AG04450 (cell line): Measurements from ENCODE around the gene ERI2. TPM values are rescaled to one million over a fixed set of nuclear protein-coding genes. Genes with fewer than 3 reads are reported as not detected.
"Not testable (repeated sequence)": the region's sequence is repeated elsewhere in the genome, so short reads cannot be mapped to it uniquely, and the experiment has no call there.

Source experiments
- CTCF ChIA-PET: fragments of 300-600, 350-600 bp; formaldehyde crosslinking; extraction: SDS; loops from one replicate; lab custom pipeline; 2022; ENCODE audit warnings: antibody characterized with exemption, inconsistent platforms; lab: Charles Lee
- POLR2A ChIA-PET: fragments of 350-600 bp; formaldehyde crosslinking; extraction: SDS; loops from one replicate; lab custom pipeline; 2021; ENCODE audit warnings: antibody characterized with exemption, inconsistent platforms; lab: Yijun Ruan, JAX
- DNase-seq: peaks from one replicate; pipeline ENCODE4 v3.0.0-alpha.2; 2011; ENCODE audit warnings: low read depth, low spot score
- H3K27ac ChIP-seq: one replicate; pipeline ENCODE4 v1.5.1; 2012; ENCODE audit warnings: low read depth, low read length, control low read depth
- H3K27me3 ChIP-seq: one replicate; pipeline ENCODE4 v1.6.0; 2012; ENCODE audit warnings: low read length; ENCODE audit not compliant: control insufficient read depth, insufficient read depth
- H3K4me3 ChIP-seq: 2 replicates; pipeline ENCODE4 v1.5.1; 2011; ENCODE audit warnings: mild to moderate bottlenecking, low read depth, low read length, control low read depth
- H3K9me3 ChIP-seq: 2 replicates; pipeline ENCODE4 v1.5.1; 2012; ENCODE audit warnings: low read length; ENCODE audit not compliant: control insufficient read depth, insufficient read depth
- polyA plus RNA-seq: library from polyadenylated mRNA; depleted of rRNA; stranded (reverse); fragments of >200 nt; gene quantifications from 2 replicates; pipeline ENCODE4 v1.2.3, GENCODE V29; 2011
- TF ChIP-seq, protein P1 (sequence below): IDR thresholded peaks from 2 replicates; pipeline ENCODE4 v1.5.1; 2011; ENCODE audit warnings: low read depth, low read length, control low read depth, inconsistent platforms

Gene ERI2
- polyA plus RNA-seq, 1 experiment = 14.8 TPM

DNA sequence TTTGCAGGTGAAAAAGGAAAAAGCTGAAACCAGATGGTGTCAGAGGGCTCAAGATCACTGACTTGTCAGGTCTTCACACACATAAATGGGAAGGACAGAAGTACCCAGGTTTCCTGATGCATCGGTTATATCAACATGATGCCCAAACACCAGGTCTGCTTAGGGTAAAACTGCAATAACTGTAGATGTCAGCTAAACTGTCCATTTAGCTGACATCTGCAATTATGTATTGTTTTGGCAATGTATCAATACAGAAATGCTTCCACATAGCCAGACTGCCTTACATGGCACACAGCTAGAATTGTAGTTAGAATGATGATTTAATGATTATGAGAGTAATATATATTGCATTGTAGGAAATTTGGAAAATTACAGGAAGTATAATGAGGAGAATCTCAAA, 37.5 kb downstream of the ERI2 start:
- DNase-seq = no peak
- Histone ChIP-seq H3K27me3 (peaks cover 3% of the 10 kb centered on the region), H3K4me3 (no peak overlapping the region), H3K27ac (no peak overlapping the region), H3K9me3 (no peaks in the 10 kb centered on the region)
- ChIA-PET CTCF (no interaction called here), POLR2A (no interaction called here)
- TF ChIP-seq, protein P1, sequence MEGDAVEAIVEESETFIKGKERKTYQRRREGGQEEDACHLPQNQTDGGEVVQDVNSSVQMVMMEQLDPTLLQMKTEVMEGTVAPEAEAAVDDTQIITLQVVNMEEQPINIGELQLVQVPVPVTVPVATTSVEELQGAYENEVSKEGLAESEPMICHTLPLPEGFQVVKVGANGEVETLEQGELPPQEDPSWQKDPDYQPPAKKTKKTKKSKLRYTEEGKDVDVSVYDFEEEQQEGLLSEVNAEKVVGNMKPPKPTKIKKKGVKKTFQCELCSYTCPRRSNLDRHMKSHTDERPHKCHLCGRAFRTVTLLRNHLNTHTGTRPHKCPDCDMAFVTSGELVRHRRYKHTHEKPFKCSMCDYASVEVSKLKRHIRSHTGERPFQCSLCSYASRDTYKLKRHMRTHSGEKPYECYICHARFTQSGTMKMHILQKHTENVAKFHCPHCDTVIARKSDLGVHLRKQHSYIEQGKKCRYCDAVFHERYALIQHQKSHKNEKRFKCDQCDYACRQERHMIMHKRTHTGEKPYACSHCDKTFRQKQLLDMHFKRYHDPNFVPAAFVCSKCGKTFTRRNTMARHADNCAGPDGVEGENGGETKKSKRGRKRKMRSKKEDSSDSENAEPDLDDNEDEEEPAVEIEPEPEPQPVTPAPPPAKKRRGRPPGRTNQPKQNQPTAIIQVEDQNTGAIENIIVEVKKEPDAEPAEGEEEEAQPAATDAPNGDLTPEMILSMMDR = no peak

DNA sequence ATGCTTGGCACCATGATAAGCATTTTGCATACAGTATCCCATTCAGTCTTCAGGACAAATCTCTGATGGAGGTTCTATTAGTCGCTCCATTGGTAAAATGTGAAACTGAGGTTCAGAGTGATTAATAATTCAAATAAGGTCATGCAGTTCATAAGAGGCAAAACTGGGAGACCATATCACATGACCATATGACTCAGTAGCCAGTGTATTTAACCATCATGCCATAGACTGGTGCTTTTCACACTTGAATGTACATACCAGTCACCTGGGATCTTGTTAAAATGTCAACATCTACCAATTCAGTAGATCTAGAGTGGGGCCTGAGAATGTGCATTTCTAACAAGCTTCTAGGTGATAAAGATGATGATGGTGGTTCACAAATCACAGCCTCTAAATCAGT, 38.2 kb downstream of the ERI2 start:
- DNase-seq = no peak
- TF ChIP-seq, protein P1 = no peak
- Histone ChIP-seq H3K9me3 (no peaks in the 10 kb centered on the region), H3K4me3 (no peak overlapping the region), H3K27ac (no peak overlapping the region), H3K27me3 (peaks cover 3% of the 10 kb centered on the region)
- ChIA-PET POLR2A (no interaction called here), CTCF (no interaction called here)

DNA sequence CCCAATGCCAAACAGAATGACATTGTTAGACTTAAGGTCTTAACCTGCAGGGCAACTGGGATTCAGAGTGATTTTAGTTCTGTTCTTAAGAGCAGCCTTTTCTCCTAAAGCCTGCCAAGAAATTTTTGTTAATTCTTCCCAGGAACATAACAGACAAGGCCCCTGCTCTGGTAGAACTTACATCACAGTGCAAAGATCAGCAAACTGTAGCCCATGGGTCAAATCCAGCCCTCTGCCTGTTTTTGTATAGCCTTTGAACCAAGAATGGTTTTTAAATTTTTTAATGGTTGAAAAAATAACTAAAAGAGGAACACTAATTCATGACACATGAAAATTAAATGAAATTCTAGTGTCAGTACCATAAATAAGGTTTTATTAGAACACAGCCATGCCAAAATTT, 38.7 kb downstream of the ERI2 start:
- POLR2A ChIA-PET = no interaction called here
- CTCF ChIA-PET = no interaction called here
- peaks cover 3% of the 10 kb centered on the region for H3K27me3 ChIP-seq
- H3K4me3 ChIP-seq = no peak overlapping the region
- H3K27ac ChIP-seq = no peak overlapping the region
- TF ChIP-seq, protein P1 = no peak
- DNase-seq = no peak
- H3K9me3 ChIP-seq = no peaks in the 10 kb centered on the region

DNA sequence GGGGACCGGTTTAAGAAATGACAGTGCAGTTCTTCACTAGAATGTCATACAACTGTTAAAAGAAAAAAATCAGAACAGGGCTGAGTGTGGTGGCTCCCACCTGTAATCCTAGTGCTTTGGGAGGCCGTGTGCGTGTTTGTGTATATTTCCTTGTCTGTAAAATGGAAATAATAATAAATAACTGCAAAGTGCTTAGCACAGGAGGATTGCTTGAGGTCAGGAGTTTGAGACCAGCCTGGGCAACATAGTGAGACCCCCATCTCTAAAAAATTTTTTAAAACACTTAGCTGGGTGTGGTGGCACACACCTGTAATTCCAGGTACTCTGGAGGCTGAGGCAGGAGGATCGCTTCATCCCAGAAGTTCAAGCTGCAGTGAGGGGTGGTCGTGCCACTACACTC, 40.0 kb downstream of the ERI2 start:
- ChIA-PET CTCF (interaction anchor here (3.9 kb wide), 1 partner anchor 8 kb away, joined by 19 read pairs; no protein-coding TSS in a partner anchor), POLR2A (no interaction called here)
- TF ChIP-seq, protein P1 = no peak
- Histone ChIP-seq H3K27ac (no peak overlapping the region), H3K27me3 (peaks cover 3% of the 10 kb centered on the region), H3K4me3 (no peak overlapping the region), H3K9me3 (no peaks in the 10 kb centered on the region)
- DNase-seq = no peak

DNA sequence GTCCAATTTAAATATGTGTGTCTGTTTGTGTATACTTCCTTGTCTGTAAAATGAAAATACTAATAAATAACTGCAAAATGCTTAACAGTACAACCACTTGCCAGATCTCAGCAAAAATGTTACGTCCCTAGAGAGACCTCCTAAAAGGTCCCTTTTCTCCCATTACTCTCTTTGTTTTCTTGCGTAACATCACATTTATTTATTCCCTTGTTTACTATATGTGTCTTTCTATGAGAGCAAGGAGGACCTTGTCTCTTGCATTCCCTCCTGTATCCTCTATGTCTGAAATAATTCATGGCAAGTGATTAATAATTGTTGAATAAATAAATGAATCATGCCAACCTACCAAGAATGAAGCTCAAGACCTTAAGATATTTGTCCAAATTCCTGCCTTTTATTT, 40.5 kb downstream of the ERI2 start:
- Histone ChIP-seq H3K27ac (no peak overlapping the region), H3K9me3 (no peaks in the 10 kb centered on the region), H3K27me3 (peaks cover 3% of the 10 kb centered on the region), H3K4me3 (no peak overlapping the region)
- ChIA-PET POLR2A (no interaction called here), CTCF (interaction anchor here (3.9 kb wide), 1 partner anchor 8 kb away, joined by 19 read pairs; no protein-coding TSS in a partner anchor)
- DNase-seq = no peak
- TF ChIP-seq, protein P1 = no peak

DNA sequence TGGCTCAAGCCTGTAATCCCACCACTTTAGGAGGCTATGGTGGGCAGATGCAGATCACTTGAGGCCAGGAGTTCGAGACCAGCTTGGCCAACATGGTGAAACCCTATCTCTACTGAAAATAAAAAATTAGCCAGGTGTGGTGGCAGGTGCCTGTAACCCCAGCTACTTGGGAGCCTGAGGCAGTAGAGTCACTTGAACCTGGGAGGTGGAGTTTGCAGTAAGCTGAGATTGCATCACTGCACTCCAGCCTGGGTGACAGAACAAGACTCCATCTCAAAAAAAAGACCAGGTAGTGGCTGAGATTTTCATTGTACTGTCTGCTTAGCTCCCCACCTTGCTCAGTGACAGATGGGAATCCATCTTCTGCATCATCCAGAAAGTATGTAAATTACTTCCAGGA, 41.8 kb downstream of the ERI2 start:
- H3K4me3 ChIP-seq, H3K27me3 ChIP-seq, H3K9me3 ChIP-seq, DNase-seq, H3K27ac ChIP-seq, POLR2A ChIA-PET: not testable (repeated sequence)
- CTCF ChIA-PET = interaction anchor here (3.9 kb wide), 1 partner anchor 10 kb away, joined by 19 read pairs; no protein-coding TSS in a partner anchor
